Skeletal muscle satellite cell (primary cell): ENCODE data around the gene ANK2.

Experiments
- H3K27me3 ChIP-seq: 2 replicates; pipeline ENCODE4 v1.7.0; 2013; ENCODE audit warnings: low read length; ENCODE audit not compliant: control insufficient read depth, insufficient read depth
- H3K36me3 ChIP-seq: 2 replicates; pipeline ENCODE4 v1.7.0; 2013; ENCODE audit warnings: mild to moderate bottlenecking, control low read depth, low read length; ENCODE audit not compliant: insufficient read depth
- H3K4me1 ChIP-seq: 2 replicates; pipeline ENCODE4 v1.7.0; 2013; ENCODE audit warnings: low read length; ENCODE audit not compliant: control insufficient read depth, insufficient read depth
- H3K4me2 ChIP-seq: 2 replicates; pipeline ENCODE4 v1.7.0; 2013; ENCODE audit warnings: mild to moderate bottlenecking, low read length
- H3K4me3 ChIP-seq: 2 replicates; pipeline ENCODE4 v1.7.0; 2013; ENCODE audit warnings: low read length
- H3K9ac ChIP-seq: 2 replicates; pipeline ENCODE4 v1.7.0; 2013; ENCODE audit warnings: mild to moderate bottlenecking, low read depth, low read length, moderate library complexity
- H3K9me3 ChIP-seq: replicated peaks from 2 replicates; pipeline ENCODE4 v1.7.0; 2013; ENCODE audit warnings: mild to moderate bottlenecking, control low read depth, low read length

Gene ANK2

DNA sequence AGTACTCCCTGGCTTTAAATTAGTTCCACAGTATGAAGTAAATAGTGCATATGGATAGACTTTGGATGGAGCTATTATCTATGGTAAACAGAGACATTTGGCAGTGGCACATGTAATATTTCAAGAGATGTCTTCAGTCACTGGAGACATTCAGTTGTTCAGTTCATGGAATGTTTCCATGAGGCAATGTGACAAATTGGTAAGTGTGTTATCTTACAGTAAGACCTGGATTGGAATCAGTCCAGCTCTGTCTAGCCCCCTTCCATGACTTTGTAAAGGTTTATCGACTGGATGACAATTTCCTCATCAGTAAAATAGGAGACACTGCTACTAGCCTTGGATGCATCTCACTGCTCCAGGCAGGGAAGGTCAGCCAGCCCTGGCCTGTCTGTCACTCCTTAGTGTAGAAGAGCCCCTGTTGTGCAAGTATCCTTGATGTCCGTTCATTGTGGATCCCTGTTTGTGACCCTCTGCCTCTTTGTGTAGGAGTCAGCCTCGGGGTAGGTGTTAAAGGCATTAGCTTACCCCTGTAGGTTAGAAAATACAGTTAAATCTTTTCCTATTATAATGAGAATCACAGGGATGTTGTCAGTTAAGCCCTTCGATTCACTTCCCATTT, 335.9 kb downstream of the ANK2 start:
- Histone ChIP-seq H3K36me3 (no peaks in the 10 kb centered on the region), H3K9ac (no peak overlapping the region), H3K4me3 (no peak overlapping the region), H3K27me3 (no peaks in the 10 kb centered on the region), H3K9me3 (no peaks in the 10 kb centered on the region), H3K4me2 (no peak overlapping the region), H3K4me1 (peaks cover 27% of the 10 kb centered on the region)

DNA sequence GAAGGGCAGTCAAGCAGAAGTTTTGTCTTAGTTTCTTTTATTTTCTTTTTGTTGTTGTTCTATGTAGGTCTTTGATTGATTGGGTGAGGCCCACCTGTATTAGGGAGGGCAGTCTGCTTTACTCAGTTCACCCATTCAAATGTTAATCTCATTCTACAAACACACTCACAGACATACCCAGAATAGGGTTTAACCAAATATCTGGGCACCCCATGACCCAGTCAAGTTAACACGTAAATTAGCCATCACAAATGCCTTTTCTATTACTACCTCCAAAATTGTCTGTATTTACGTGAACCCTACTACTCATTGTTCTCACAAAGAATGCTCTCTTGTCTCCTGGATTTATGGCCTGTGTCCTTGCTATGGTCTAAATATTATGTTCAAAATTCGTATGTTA, 339.7 kb downstream of the ANK2 start:
- Histone ChIP-seq H3K4me1 (peaks cover 8% of the 10 kb centered on the region), H3K9me3 (no peaks in the 10 kb centered on the region), H3K4me3 (no peak overlapping the region), H3K9ac (no peak overlapping the region), H3K36me3 (no peaks in the 10 kb centered on the region), H3K27me3 (no peaks in the 10 kb centered on the region), H3K4me2 (no peak overlapping the region)

DNA sequence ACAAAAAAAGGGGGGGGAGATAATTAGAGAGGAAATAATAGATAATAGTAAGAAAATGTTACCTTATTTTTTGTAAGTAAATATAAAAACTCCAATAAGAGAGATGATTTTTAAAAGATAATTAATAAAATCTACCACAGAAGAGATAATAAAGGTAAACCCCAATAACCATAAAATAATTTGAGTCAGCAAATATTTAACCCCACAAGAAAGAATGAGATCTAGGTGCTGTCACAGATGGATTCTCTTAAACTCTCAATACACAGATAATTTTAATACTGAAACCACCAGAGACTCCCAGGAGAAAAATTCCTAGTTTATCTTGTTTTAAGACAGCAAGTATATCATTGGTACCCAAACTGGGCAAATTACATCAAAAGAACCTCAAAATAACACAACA, 341.4 kb downstream of the ANK2 start:
- no peak overlapping the region for H3K4me3 ChIP-seq
- H3K9me3 ChIP-seq, result no peaks in the 10 kb centered on the region
- H3K36me3 ChIP-seq, result no peaks in the 10 kb centered on the region
- peaks cover 4% of the 10 kb centered on the region for H3K4me1 ChIP-seq
- no peak overlapping the region for H3K9ac ChIP-seq
- H3K27me3 ChIP-seq, result no peaks in the 10 kb centered on the region
- no peak overlapping the region for H3K4me2 ChIP-seq

DNA sequence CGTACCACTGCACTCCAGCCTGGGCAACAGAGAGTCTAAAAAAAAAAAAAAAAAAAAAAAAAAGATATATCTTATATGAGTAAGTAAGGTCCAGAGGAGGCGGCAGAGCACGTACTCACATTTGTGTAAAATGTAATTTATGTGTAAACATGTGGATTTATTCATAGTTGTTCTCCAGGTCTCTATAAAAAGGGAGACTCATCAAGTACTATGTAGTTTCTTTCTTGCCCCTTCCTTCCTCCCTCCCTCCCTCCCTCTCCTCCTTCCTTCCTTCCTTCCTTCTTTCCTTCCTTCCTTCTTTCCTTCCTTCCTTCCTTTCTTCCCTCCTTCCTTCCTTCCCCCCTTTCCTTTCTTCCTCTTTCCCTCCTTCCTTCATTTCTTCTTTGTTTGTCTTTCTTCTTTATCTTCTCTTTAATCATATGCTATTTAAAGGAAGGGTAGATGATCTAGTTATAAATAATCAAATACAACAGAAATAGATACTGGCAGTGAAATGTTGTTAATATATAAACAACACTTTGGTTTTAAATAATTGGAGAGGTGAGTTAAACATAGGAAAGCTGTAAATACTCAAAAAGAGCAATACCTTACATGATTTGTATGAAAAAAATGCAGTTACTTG, 344.8 kb downstream of the ANK2 start:
- Histone ChIP-seq H3K4me2 (no peak overlapping the region), H3K9ac (no peak overlapping the region), H3K27me3 (no peaks in the 10 kb centered on the region), H3K36me3 (no peaks in the 10 kb centered on the region), H3K4me1 (peaks cover 17% of the 10 kb centered on the region), H3K9me3 (no peaks in the 10 kb centered on the region), H3K4me3 (no peak overlapping the region)

DNA sequence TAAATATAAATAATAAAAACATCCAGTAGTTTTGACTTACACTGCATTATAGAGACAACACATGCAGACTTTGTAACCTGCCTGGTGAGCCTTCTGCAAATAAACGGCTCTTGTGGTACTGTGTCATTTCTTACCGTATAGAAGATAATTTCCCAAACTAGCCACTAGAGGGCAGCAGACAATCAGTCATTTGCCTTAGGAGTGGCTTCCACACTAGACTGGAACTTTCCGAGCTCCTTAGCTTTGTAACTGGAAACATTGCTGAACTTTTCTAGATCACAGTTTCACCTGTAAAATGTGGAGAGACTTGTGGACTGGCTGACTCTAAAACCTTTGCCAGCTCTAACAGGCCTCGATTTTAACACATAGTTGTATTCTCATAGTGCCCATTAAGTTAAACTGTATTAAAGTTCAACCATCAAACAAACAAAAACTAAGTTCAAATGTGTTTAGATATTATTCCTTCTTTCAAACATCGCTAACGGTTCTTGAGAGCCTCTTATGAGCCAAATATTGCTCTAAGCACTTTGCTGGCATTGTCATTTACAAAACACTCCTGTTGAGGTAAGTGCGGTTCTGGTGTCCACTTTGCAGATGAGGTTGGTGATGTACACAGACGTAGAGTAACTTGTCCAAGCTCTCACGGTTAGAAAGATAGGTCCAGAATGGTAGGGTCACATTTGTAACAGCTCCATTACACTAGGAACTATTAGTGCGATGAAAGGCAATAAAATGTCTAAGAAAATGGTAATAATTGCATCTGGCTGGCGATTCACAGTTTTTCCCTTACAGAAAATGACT, 345.5 kb downstream of the ANK2 start:
- H3K36me3 ChIP-seq, result no peaks in the 10 kb centered on the region
- no peaks in the 10 kb centered on the region for H3K27me3 ChIP-seq
- H3K9ac ChIP-seq, result peak overlapping the region; percentile 24

DNA sequence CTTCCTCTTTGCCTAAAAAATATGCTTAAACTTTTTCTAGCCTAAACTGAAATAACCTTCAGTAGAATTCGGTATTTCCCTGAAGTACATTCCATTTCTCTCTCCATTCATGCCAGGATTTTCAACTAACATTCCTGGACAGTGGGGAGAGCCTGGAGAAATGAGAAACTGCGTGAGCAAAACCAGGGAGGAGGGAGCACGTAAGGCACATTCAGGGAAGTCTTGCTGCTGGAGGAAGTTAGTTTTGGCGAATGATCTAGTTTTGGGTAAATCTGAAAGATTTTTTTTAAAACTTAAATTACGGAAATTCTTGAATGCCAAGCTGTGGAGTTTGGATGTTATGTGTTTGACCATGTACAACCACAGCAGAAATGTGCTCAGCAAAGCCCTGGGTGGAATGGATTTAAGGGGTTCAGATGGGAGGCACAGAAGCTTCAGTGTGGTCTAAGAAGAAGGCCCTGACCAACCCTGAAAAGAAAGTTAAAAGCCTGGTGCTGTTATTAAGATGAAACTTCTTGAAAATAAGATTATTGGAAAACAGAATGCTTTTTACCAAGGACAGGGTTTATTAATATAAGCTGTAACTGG, 347.8 kb downstream of the ANK2 start:
- Histone ChIP-seq H3K36me3 (no peaks in the 10 kb centered on the region), H3K4me3 (no peak overlapping the region), H3K9ac (peak overlapping the region; percentile 63), H3K4me2 (peak overlapping the region; percentile 28), H3K27me3 (no peaks in the 10 kb centered on the region), H3K9me3 (no peaks in the 10 kb centered on the region), H3K4me1 (peaks cover 17% of the 10 kb centered on the region)

More for the DNA sequence above, 345.5 kb downstream of the ANK2 start:
- Histone ChIP-seq H3K4me1 (peaks cover 17% of the 10 kb centered on the region), H3K9me3 (no peaks in the 10 kb centered on the region), H3K4me3 (no peak overlapping the region), H3K4me2 (peak overlapping the region; percentile 34)

DNA sequence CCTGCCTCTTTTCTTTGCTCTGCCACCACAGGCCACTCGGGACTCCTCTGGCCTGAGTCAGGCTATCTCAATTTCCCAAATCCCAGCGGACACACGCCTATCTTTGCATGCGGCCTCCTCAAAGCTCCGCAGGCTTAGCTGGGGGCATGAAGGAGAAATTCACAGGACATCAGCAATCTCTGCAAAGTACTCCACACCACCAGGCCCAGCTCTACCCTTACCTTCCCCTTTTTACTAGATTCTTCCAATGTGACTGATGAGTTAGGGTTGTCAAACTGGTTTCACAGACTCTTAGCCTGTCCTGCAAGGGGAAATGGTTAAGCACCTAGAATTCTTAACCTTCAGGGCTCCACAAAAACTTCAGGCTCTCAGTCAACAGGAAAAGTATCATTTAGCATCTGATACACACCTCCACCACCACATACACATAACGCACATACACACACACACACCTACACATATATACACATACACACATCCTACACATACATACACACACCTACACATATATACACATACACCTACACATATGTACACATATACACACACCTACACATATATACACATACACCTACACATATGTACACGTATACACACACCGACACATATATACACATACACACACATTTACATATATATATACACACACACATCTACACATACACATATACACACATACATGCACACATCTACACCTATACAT, 349.1 kb downstream of the ANK2 start:
- no peaks in the 10 kb centered on the region for H3K9me3 ChIP-seq
- no peaks in the 10 kb centered on the region for H3K36me3 ChIP-seq
- H3K4me3 ChIP-seq, result no peak overlapping the region
- H3K4me2 ChIP-seq, result no peak overlapping the region
- no peaks in the 10 kb centered on the region for H3K27me3 ChIP-seq
- H3K9ac ChIP-seq, result no peak overlapping the region
- peaks cover 17% of the 10 kb centered on the region for H3K4me1 ChIP-seq

DNA sequence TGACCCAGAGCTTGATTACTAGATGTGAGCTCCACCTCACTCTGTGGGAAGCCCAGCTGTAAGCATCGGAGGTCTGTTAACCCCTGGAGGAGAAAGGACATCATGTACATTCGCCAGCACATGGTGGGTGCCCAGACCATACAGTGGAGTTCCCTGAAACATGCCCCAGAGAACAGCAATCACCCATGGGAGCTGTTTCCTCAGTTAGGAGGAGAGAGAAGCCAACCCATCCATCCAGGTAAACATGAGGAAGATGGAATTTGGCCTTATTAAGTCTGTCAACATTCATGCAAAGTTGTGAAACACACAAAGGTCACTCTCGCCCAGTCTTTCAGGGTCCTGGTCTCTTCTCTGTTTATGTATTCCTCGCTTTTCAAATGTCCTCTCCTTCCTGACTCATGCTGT, 354.7 kb downstream of the ANK2 start:
- Histone ChIP-seq H3K4me2 (no peak overlapping the region), H3K4me3 (no peak overlapping the region), H3K9ac (no peak overlapping the region), H3K4me1 (peaks cover 7% of the 10 kb centered on the region), H3K36me3 (no peaks in the 10 kb centered on the region), H3K9me3 (no peaks in the 10 kb centered on the region), H3K27me3 (no peaks in the 10 kb centered on the region)

DNA sequence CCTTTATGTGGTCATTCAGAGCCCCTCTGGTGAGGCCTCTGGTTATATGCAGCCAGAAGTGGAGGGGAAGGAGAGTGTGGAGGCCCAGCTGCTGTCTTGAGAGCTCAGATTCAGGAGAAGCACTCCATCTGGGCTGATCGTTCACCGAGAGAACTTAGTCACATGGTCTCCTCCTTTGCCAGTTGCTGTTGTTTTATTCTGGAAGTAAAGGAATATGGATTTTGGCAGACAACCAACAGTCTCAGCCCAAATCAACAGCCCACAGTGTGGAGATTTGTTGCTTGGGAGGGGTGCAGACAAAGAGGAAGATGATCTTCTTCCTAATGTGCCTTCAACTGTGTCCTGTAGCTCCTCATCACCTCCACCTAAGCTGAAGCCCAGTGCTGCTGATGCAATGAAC, 355.4 kb downstream of the ANK2 start:
- no peak overlapping the region for H3K9ac ChIP-seq
- H3K27me3 ChIP-seq, result no peaks in the 10 kb centered on the region
- no peaks in the 10 kb centered on the region for H3K9me3 ChIP-seq
- no peak overlapping the region for H3K4me2 ChIP-seq
- no peaks in the 10 kb centered on the region for H3K36me3 ChIP-seq
- H3K4me1 ChIP-seq, result peaks cover 7% of the 10 kb centered on the region
- H3K4me3 ChIP-seq, result no peak overlapping the region

DNA sequence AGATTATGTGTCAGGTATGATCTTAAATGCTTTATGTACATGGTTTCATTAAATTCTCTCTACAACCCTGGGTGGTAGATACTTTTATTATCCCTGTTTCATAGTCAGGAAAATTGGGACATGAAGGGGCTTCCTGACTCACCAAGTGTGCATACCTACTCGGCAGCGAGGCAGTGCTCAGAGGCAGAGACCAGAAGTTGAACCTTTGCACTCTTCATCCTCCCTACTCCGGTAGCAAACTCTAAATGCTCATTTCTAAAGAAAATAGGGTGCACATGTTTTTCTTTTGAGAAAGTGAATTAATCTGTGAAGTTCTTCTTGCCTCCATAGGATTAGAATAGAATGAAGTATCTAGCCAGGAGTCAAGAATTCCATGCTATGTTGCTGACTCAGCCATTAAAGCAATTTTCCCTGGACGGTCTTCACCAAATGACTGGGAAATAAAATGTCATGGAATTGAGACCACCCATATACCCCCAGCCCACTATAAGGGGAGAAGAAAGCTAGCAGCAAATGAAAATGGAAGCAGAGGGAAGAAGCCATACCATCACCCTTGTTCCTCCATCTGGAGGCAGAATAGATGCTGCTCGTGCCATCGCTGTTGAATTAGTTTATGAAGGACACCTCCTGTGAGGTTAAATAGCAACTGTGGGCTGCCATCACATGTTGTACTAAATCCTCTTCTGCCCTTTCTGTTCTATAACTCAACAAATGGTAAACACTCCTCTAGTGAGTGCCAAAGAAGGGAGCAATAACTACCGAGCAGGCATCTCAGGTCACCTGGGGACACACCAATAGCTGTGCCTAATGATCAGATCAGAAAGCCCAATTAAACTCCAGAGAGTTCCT, 356.6 kb downstream of the ANK2 start:
- Histone ChIP-seq H3K27me3 (no peaks in the 10 kb centered on the region), H3K9me3 (no peaks in the 10 kb centered on the region), H3K9ac (no peak overlapping the region), H3K36me3 (no peaks in the 10 kb centered on the region), H3K4me3 (no peak overlapping the region), H3K4me1 (peaks cover 7% of the 10 kb centered on the region), H3K4me2 (no peak overlapping the region)
